Measurements from ENCODE around the gene NRK.

- TF ChIP-seq CTCF (conservative IDR thresholded peaks at IDR 0.05 in 1 of 2, IDR thresholded peaks at IDR 0.05 in 1 of 2; ENCODE audit: low read depth in 1 of 2, low read length in 2 of 2) = no peak
- no peak for TF ChIP-seq EZH2 (IDR thresholded peaks at IDR 0.05; ENCODE audit: low read length, missing control alignments)
These were observed 46.7 kb upstream of the NRK start for GRCh38 chrX:105775679-105776078.
